Measurements from ENCODE around the gene ALDH3B1.

ALDH3B1 gene

DNA sequence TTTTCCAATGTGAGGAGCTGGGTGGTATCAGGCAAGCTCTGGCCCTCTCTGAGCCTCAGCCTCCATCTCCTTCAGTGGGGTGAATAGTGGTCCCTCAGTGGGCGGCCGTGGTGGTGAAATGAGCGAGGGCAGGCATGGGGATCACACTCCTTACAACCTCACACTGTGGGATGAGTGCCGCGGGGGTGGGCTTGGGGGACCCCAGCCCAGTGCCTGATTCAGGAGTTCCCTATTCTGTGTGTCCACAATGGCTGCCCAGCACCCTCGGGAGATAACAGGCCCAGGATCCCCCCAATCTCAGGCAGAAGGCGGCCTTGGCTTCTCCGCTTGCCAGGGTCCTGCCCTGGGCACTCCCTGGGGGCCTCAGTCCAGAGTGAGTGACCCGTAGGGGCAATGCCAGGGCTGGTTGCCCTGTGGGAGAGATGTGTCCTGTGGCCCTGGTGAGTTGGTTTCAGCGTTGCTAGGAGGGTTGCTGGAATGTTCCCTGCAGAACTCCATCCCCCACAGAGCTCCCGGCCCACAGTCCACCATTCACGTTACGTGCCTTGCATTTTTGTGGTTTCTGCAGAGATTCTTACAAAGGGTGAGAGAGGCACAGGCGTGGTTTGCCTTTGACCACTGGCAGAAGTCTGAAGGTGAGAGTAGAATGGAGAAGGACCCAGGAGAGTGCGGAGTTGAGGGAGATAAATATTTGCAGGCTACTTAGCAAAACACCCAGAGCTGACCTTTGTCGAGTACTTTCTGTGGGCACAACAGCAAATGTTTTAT lies 2.9 kb downstream of the ALDH3B1 start:
- no peak for DNase-seq (ENCODE audit: low read depth in 2 of 2)

DNA sequence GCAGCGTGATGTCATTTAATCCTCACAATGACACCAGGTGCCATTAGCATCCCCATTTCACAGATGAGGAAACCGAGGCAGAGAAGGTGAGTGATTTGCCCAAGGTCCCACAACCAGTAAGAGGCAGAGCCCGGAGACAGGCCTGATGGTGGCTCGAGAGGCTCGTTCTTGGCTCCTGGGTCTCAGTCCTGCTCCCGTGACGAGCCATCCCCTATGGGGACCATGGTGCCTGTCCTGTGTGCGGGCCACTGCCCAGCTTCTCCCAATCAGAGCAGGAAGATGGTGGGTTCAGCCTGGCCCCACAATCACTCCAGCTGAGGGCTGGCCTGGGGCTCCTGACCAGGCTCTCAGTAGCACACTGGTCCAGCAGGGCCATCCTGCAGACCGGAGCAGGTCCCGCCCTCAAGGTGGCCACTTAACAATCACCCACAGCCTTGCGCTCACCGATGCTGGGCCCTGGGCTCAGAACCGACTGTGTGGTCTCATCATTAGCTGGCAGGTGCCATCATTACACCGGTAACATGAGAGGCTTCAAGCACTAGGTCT lies 3.6 kb downstream of the ALDH3B1 start:
- DNase-seq (ENCODE audit: low read depth in 2 of 2) = no peak

DNA sequence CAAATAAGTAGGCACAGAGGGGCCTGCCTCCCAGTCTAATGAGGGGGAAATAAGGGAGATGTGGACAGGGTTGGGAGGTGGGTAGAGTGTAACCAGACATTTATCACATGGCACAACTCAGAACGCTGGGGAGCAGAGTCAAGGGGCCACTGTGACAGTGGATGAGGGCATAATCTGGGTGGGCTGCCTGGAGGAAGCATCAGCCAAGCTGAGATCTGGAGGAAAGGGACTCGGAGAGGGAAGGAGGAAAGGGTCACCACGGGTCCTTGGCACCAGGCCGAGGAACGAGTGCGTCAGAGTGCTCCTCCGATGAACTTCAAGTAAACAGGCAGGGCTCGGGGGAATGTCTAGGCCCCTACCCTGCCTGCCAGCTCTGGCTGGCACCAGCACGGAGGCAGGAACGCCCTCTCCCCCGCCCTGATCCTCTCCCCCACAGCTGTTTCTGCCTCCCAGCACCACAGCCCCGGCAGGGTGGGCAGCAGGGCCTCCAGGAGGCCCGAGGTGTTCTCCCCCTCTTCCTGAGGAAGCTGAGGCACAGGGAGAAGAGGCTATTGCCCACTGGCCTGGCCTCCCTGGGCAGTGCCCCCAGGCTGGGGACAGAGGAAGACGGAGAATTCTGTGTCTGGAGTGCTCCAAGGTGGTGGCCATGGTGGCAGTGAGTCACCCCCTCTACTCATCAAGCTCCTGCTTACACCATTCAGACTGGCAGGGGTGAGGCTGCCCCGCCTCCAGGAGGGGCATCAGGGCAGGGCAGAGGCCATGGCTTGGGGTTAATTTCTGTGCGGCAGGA lies 4.2 kb downstream of the ALDH3B1 start:
- no peak for DNase-seq (ENCODE audit: low read depth in 2 of 2)

DNA sequence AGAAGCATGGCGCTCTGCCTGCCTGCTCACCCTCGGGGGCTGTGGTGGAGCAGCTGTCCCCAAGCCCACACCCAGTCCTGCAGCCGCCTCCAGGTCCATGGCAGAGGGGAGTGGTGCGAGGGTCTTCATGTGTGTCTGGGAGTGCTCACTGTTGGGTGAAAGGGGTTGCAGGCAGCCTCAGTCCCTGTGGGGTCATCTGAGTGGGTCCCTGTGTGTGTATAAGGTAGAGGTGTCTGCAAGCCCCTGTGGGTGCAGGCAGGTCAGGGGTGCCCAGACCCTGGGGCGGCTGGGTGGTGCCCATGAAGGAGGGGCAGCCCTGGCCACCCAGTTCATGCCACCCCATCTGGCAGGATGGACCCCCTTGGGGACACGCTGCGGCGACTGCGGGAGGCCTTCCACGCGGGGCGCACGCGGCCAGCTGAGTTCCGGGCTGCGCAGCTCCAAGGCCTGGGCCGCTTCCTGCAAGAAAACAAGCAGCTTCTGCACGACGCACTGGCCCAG lies 4.9 kb downstream of the ALDH3B1 start:
- no peak for DNase-seq (ENCODE audit: low read depth in 2 of 2)

- DNase-seq (ENCODE audit: low read depth in 2 of 2) = no peak
These were observed 5.3 kb downstream of the ALDH3B1 start for GRCh38 chr11:68015467-68015866.

GRCh38 chr11:68016161-68016903 lies 6.2 kb downstream of the ALDH3B1 start:
- DNase-seq (ENCODE audit: low read depth in 2 of 2) = no peak

DNA sequence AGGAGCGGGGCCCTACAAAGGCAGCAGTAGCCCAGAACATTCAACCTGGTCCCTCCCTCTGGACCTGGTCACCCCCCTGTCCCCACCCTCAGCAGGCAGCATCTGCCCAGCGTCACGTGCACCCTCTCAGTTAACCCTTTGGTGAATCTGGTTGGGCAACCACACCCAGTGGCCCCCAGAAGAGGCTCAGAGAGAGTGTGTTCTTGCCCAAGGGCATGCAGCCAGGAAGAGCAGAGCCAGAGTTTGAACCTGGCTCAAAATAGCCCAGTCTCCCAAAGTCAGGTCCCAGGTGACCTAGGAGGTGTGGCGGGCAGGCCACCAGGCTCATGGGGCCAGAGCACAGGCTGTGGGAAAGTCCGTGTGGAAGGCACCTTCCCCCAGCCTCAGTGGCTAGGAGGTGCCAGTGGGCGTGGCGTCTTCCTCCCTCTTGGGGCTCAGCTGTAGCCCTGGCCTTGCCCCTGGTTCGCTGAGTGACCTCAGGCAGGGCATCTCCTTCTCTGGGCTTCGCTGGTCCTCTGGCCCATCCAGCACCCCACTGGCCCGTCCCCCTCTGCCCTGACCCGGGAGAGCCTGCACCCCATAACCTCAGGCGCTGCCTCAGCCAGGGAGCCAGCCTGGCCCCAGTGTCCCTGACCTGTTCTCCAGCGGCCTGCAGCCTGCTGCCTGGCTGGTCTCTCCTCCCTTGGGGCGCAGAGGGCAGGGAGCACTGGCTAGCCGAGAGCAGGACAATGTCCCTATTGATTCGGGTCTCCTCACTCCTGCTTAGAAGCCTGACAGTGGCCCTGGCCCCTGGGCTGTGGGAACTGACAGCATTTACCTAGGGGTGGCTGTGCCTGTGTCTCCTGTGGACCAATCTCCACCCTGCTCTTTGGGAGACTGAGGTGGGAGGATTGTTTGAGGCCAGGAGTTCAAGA lies 7.0 kb downstream of the ALDH3B1 start:
- DNase-seq (ENCODE audit: low read depth in 2 of 2) = no peak

DNA sequence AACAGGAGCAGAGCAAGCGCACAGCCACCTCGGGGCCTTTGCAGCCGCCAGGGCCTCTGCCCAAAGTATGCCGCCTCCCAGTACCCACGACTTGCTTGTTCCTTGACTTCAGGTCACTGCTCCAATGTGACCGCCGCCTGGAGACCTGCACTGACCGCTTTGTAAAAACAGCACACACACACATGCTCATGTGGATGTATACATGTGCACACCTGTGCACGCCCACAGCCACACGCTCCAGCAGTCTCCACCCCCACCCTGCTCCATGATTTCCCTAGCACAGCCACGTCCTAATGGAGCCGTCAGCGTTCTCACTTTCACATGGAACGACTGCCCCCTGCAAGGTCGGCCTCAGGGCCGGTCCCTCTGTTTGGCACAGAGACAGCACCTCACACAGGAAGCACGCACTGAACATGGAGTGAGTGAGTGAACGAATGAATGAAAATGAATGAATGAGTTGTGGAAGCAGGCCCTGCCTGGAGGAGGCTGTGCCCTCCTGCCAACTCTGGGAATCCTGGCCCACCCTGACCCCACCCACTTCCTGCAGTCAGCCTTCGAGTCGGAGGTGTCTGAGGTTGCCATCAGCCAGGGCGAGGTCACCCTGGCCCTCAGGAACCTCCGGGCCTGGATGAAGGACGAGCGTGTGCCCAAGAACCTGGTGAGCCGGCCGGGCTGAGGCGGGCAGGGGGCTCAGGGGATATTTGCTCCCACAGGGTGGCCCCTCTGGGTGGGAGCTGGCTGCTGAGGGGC lies 8.0 kb downstream of the ALDH3B1 start:
- DNase-seq (ENCODE audit: low read depth in 2 of 2) = no peak

DNA sequence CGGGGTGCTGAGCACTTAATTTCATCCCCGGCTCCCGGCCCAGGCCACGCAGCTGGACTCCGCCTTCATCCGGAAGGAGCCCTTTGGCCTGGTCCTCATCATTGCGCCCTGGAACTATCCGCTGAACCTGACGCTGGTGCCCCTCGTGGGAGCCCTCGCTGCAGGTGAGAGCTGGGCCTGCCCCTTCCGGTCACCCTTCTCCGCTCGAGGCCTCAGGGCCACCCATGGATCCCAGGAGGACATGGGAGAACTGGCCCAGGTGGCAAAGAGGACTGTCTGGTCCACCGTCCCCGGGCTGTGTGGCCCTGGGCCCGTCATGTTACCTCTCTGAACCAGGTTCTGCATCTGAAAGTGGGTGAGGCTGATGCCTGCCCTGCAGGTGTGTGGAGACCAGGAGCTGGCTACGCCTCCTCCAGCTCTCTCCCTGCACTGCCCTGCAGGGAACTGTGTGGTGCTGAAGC lies 8.6 kb downstream of the ALDH3B1 start:
- no peak for DNase-seq (ENCODE audit: low read depth in 2 of 2)

- no peak for DNase-seq (ENCODE audit: low read depth in 2 of 2)
These were observed 9.4 kb downstream of the ALDH3B1 start for GRCh38 chr11:68019486-68019885.

DNA sequence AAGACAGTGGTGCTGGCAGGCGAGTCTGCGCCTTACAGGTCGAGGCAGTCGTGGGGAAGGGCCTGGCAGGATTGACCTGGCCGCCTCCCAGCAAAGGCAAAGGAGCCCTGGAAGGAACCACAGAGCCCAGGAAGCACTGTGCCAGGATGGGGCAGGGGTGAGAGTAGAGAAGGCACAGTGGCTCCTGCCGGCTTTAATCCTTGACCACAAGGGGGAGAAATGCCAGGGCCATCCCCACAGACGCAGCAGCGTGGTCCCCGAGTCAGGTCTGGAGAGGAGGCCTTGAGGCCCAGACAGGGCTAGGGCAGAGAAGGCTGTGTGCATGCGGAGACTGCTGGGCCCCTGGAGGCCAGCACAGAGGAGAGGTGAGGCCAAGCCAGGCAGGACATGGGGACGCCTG lies 10.4 kb downstream of the ALDH3B1 start:
- DNase-seq (ENCODE audit: low read depth in 2 of 2) = no peak

DNA sequence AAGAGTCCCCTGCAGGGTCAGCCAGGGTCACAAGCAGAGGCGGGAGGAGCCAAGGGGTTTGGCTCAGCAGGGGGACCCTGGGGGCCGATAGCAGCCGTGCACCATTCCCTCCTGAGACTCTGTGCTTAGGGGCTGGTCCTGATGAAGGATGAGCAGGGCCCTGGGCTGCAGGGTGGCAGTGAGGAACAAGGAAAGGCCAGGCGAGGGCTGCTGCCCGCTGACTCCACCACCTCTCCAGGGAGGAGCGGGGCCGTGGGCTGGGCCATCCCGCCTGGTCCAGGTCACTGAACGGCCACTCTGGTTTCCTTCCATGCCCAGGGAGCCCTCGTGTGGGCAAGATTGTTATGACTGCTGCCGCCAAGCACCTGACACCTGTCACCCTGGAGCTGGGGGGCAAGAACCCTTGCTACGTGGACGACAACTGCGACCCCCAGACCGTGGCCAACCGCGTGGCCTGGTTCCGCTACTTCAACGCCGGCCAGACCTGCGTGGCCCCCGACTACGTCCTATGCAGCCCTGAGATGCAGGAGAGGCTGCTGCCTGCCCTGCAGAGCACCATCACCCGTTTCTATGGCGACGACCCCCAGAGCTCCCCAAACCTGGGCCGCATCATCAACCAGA lies 11.2 kb downstream of the ALDH3B1 start:
- no peak for DNase-seq (ENCODE audit: low read depth in 2 of 2)

DNA sequence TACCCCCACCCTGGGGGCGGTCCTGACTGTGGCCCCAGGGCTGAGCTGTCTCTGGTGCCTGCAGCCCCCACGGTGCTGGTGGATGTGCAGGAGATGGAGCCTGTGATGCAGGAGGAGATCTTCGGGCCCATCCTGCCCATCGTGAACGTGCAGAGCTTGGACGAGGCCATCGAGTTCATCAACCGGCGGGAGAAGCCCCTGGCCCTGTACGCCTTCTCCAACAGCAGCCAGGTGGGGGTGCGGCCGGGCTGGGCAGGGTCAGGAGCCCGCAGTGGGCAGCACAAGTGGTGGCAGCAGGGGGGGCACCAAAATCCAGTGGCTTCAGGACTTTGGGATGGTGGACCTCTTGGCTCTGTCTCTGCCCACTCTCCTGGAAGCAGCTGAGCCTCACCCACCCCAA lies 12.4 kb downstream of the ALDH3B1 start:
- no peak for DNase-seq (ENCODE audit: low read depth in 2 of 2)

- no peak for DNase-seq (ENCODE audit: low read depth in 2 of 2)
These were observed 14.4 kb downstream of the ALDH3B1 start for GRCh38 chr11:68024508-68024907.

DNA sequence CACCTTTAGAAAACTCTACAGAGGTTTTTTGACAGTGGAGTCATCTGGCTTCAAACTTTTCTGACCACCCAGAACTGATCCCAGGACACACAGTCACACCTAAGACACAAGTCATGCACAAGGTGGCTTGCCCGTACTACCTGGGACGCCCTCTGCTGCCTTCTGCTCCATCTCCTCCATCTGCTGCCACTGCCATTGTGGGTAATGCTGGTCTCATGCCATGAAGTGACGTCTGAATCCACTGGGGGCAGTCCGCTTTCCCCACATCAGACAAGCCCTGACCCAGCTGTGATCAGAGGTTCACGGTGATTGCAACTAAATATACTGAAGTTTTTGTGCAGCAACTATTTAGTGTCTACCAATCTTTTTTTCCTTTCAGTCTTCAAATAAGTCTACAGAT lies 14.9 kb downstream of the ALDH3B1 start:
- no peak for DNase-seq (ENCODE audit: low read depth in 2 of 2)

DNA sequence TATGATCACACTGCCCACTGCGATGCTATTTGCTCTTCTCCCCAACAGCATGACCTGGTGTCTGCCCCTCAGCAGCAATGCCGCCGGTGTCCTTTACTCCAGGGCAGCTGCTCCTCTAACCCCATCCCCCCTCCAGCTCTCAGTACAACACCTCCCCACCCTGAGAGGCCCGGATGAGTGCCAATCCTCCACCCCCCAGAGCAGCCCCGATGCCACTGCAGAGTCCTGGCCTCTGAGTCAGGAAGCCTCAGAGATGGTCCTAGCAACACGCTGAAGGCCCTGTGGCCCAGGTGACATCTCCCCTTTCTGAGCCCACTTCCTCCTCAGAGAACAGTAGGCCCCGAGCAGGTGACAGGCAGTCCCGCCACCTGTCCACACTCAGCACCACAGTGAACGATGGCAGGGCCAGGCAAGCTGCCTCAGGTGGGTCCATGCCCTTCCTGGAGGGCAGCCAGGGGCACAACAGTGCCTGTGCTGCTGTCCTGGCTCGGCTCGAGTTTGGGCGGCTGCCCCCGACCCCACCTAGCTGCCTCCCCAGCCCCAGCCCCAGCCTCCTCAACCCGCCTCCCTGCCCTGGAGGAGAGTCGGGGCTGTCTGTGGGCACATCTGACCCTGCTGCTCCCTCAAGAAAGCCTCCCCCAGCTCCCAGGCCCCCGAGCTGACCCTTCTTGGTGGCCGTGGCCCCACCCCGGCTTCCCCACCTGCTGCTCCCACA lies 16.4 kb downstream of the ALDH3B1 start:
- DNase-seq (ENCODE audit: low read depth in 2 of 2) = no peak

DNA sequence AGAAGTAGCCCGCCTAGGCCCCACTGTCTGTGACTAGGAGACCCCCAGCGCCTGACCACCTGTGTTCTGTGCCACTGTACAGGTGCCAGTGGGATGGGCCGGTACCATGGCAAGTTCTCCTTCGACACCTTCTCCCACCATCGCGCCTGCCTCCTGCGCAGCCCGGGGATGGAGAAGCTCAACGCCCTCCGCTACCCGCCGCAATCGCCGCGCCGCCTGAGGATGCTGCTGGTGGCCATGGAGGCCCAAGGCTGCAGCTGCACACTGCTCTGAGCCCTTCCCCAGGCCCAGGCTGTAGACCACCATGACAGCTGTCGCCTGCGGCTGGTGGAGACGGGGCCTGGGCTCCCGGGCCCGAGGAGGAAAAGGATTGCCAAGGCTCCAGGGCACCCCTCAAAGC lies 17.5 kb downstream of the ALDH3B1 start:
- DNase-seq (ENCODE audit: low read depth in 2 of 2) = no peak

DNA sequence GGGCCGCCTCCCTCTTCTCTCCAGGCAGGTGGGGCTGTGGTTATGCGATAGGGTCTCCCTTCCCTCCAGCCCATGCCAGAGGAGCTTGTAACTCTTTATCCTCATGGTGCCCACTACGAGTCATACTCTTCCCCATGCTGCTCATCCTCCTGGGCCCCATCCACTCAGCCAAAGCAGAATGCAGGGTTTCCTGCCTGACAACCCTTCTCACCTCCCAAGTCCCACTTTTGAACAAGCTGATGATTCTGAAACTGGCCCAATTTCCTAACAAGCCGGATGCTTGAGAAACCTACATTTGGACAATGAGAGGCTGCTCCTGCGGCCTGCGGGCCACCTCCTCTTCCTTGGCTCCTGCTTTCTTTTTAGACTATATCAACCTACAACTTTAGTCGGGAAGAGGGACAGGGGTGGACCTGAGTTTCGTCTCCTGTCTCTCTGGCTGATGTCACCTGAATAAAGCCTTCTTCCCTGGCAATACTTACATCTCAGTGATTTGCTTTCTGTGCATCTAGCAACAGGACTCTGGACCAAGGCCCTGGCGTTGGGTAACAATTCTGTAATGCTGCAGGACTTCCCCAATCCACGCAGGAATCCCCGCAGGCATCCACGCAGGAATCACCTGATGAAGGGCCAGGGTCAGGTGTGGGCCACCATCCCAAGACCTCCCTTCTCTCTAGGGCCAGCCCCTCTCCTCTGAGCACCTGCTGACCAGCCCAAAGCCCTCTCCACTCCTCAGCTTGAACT lies 18.8 kb downstream of the ALDH3B1 start:
- no peak for DNase-seq (ENCODE audit: low read depth in 2 of 2)
